ENCODE measurements around the gene MOB1B. TPM values are rescaled to one million over a fixed set of nuclear protein-coding genes. Genes with fewer than 3 reads are reported as not detected.

The MOB1B gene
- total RNA-seq, 1 donor from 2014 or later = 30.6 TPM

DNA sequence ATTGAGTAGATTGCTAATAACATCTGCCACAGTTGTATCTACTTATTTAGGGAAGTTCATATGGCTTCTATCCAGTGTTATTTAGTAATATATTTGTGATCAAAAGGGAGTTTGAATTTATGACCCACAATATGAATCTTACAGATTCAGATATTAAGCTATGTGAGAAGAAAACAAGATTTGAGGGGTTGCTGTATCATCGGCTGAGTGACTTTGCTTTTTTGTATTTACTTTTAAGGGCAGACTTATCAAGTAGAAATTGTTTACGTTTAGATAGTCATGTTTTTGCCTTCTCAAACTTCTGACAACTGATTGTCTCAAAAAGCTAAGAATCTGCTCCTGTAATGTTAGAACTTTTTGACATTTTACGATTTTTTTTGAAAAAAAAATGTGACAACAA, 74.1 kb downstream of the MOB1B start:
- Histone ChIP-seq H3K9ac (no peak overlapping the region), H3K36me3 (peaks cover 8% of the 10 kb centered on the region), H4K20me1 (ENCODE audit: low read depth) (no peaks in the 10 kb centered on the region), H3K9me3 (ENCODE audit: low read depth) (no peaks in the 10 kb centered on the region), H3K4me3 (no peak overlapping the region), H3K4me2 (no peak overlapping the region), H3K79me2 (ENCODE audit: low read depth) (no peaks in the 10 kb centered on the region), H3K27ac (no peak overlapping the region), H2AFZ (replicated peaks) (no peak overlapping the region), H3K4me1 (no peaks in the 10 kb centered on the region), H3F3A (ENCODE audit: low read depth) (no peaks in the 10 kb centered on the region), H3K27me3 (no peaks in the 10 kb centered on the region)
- Mint-ChIP-seq H3K9me3 (no peaks in the 10 kb centered on the region), H3K4me1 (no peaks in the 10 kb centered on the region), H3K36me3 (peaks cover 17% of the 10 kb centered on the region), H3K4me3 (no peak overlapping the region), H3K27ac (no peak overlapping the region), H3K27me3 (ENCODE audit: insufficient read depth, low read depth) (no peaks in the 10 kb centered on the region)
- TF ChIP-seq EZH2phosphoT487 (IDR thresholded peaks at IDR 0.05) = no peak
- TF ChIP-seq, protein P1, sequence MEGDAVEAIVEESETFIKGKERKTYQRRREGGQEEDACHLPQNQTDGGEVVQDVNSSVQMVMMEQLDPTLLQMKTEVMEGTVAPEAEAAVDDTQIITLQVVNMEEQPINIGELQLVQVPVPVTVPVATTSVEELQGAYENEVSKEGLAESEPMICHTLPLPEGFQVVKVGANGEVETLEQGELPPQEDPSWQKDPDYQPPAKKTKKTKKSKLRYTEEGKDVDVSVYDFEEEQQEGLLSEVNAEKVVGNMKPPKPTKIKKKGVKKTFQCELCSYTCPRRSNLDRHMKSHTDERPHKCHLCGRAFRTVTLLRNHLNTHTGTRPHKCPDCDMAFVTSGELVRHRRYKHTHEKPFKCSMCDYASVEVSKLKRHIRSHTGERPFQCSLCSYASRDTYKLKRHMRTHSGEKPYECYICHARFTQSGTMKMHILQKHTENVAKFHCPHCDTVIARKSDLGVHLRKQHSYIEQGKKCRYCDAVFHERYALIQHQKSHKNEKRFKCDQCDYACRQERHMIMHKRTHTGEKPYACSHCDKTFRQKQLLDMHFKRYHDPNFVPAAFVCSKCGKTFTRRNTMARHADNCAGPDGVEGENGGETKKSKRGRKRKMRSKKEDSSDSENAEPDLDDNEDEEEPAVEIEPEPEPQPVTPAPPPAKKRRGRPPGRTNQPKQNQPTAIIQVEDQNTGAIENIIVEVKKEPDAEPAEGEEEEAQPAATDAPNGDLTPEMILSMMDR (IDR thresholded peaks at IDR 0.05) = no peak
- TF ChIP-seq EZH2 (IDR thresholded peaks at IDR 0.05) = no peak
- no peak for DNase-seq (ENCODE audit: low spot score)

DNA sequence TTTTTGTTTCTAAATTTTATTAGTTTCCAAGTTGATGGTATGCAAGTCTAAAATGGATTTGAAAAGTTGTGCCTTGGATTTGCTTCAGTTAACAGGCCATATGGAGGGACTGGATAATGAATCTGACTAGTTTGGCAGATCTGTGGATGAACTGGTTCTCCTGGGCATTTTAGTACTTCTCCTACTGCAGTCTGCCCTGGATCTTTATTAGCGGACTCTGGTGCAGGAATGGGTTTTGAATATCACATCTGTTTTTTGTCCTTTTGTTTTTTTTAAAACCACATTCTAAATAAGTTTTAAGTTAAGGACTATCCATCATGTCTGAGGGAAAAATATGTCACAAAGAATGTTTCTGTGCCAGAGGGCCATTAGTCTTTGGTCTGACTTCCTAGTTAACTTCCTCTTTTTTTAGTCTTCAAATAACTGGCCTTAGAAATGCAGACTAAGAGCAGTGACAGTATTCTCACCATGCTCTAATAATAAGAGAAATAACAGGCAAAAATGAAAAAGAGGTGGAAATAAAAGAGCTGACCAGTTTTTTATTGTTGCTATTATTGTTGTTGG, 77.4 kb downstream of the MOB1B start:
- DNase-seq (ENCODE audit: low spot score) = no peak
- no peak overlapping the region for H3K27ac Mint-ChIP-seq
- H3K4me2 ChIP-seq = no peak overlapping the region
- H2AFZ ChIP-seq (replicated peaks) = no peak overlapping the region
- H3K27me3 Mint-ChIP-seq (ENCODE audit: insufficient read depth, low read depth) = no peaks in the 10 kb centered on the region
- H3K27me3 ChIP-seq = no peaks in the 10 kb centered on the region
- no peak overlapping the region for H3K27ac ChIP-seq
- H3K36me3 Mint-ChIP-seq = peaks cover 11% of the 10 kb centered on the region
- H3K4me1 Mint-ChIP-seq = no peaks in the 10 kb centered on the region
- TF ChIP-seq, protein P1 (IDR thresholded peaks at IDR 0.05) = no peak
- TF ChIP-seq EZH2phosphoT487 (IDR thresholded peaks at IDR 0.05) (no peak), EZH2 (IDR thresholded peaks at IDR 0.05) (no peak)
- no peaks in the 10 kb centered on the region for H3F3A ChIP-seq (ENCODE audit: low read depth)
- H4K20me1 ChIP-seq (ENCODE audit: low read depth) = no peaks in the 10 kb centered on the region
- no peaks in the 10 kb centered on the region for H3K4me1 ChIP-seq
- no peak overlapping the region for H3K4me3 ChIP-seq
- H3K9me3 ChIP-seq (ENCODE audit: low read depth) = no peaks in the 10 kb centered on the region
- H3K79me2 ChIP-seq (ENCODE audit: low read depth) = no peaks in the 10 kb centered on the region
- H3K9me3 Mint-ChIP-seq = no peaks in the 10 kb centered on the region
- H3K9ac ChIP-seq = no peak overlapping the region
- no peak overlapping the region for H3K4me3 Mint-ChIP-seq
- H3K36me3 ChIP-seq = peaks cover 11% of the 10 kb centered on the region

DNA sequence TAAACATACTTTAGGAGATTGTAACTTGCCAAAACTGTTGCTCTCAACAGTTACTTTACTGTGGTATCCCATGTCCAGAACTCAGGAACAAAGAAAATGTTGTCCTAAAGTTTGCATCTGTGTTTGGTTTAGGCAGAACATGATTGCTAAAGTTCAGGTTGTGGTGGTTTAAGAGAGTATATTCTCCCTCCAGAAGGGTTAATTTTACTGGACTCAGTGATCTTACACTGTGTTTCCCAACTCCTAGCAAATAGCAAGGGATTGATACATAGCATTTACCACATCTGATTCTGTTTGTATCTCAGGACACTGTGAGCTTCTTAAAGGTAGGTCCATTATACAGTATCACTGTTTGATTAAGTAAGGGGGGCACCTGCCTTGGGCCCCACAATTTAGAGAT, 78.0 kb downstream of the MOB1B start:
- H4K20me1 ChIP-seq (ENCODE audit: low read depth) = no peaks in the 10 kb centered on the region
- H3K4me3 Mint-ChIP-seq = no peak overlapping the region
- no peak overlapping the region for H3K27ac Mint-ChIP-seq
- peaks cover 10% of the 10 kb centered on the region for H3K36me3 ChIP-seq
- no peak overlapping the region for H3K27ac ChIP-seq
- no peak overlapping the region for H3K4me3 ChIP-seq
- H3K27me3 ChIP-seq = no peaks in the 10 kb centered on the region
- H3K4me1 Mint-ChIP-seq = no peaks in the 10 kb centered on the region
- no peaks in the 10 kb centered on the region for H3K27me3 Mint-ChIP-seq (ENCODE audit: insufficient read depth, low read depth)
- H3F3A ChIP-seq (ENCODE audit: low read depth) = no peaks in the 10 kb centered on the region
- H3K9me3 Mint-ChIP-seq = no peaks in the 10 kb centered on the region
- TF ChIP-seq EZH2 (IDR thresholded peaks at IDR 0.05) = no peak
- TF ChIP-seq, protein P1 (IDR thresholded peaks at IDR 0.05) = no peak
- TF ChIP-seq EZH2phosphoT487 (IDR thresholded peaks at IDR 0.05) = no peak
- no peak overlapping the region for H3K4me2 ChIP-seq
- H2AFZ ChIP-seq (replicated peaks) = no peak overlapping the region
- H3K4me1 ChIP-seq = no peaks in the 10 kb centered on the region
- no peak for DNase-seq (ENCODE audit: low spot score)
- H3K9me3 ChIP-seq (ENCODE audit: low read depth) = no peaks in the 10 kb centered on the region
- H3K9ac ChIP-seq = no peak overlapping the region
- peaks cover 8% of the 10 kb centered on the region for H3K36me3 Mint-ChIP-seq
- H3K79me2 ChIP-seq (ENCODE audit: low read depth) = no peaks in the 10 kb centered on the region
